ENCODE measurements around the gene HIPK4. TPM values are rescaled to one million over a fixed set of nuclear protein-coding genes. Genes with fewer than 3 reads are reported as not detected.
"Not testable (repeated sequence)": the region's sequence is repeated elsewhere in the genome, so short reads cannot be mapped to it uniquely, and the experiment has no call there.

The HIPK4 gene
- total RNA-seq, 1 donor from 2014 or later, result not detected

DNA sequence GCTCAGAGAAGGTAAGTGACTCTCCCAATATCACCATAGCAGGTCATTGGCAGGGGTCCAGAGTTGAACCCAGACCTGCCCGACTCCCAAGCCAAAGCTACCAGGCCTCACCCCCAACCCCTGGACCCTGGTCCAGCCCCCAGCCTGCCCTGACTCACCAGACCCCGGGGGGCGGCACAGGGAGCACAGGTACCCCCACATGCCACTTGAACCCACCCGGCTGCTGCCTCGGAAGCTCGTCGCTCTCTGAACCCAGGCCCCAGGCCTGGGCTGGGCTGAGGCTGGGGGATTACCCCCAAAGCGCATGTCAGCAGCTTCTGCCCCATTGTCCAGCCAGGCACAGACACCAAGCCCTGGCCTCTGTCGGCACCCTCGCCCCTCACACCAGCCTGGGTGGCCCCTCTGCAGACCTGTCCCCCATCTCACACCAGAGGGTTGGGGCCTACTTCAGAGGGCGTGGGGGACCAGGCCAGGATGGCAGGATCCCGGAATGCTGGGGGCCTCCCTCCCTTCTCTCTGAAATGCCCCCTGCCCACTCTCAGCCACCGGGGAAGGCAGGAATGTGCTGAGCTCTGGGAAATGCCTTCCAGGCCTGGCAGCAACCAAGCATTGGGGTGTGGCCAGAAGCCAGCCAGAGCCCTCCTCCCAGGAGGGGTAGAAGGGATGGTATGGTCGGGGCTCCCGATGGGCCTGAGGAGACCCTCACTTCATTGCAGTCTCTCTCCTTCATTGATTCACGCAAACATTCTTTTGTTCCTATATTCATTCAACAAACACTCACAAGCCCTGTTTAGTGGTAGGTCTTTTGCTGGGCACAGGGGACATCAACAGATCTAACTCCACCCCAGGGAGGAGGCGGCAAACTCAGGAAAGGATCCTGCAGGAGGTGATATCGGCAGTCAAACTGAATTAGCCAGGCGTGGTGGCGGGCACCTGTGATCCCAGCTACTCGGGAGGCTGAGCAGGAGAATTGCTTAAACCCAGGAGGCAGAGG is 24.9 kb upstream of the HIPK4 start:
- no peak for DNase-seq (ENCODE audit: low read depth)
- TF ChIP-seq, protein P1, sequence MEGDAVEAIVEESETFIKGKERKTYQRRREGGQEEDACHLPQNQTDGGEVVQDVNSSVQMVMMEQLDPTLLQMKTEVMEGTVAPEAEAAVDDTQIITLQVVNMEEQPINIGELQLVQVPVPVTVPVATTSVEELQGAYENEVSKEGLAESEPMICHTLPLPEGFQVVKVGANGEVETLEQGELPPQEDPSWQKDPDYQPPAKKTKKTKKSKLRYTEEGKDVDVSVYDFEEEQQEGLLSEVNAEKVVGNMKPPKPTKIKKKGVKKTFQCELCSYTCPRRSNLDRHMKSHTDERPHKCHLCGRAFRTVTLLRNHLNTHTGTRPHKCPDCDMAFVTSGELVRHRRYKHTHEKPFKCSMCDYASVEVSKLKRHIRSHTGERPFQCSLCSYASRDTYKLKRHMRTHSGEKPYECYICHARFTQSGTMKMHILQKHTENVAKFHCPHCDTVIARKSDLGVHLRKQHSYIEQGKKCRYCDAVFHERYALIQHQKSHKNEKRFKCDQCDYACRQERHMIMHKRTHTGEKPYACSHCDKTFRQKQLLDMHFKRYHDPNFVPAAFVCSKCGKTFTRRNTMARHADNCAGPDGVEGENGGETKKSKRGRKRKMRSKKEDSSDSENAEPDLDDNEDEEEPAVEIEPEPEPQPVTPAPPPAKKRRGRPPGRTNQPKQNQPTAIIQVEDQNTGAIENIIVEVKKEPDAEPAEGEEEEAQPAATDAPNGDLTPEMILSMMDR (conservative IDR thresholded peaks at IDR 0.05; ENCODE audit: low read depth, low read length), result no peak
- no peak overlapping the region for H3K4me3 ChIP-seq (ENCODE audit: low read depth, low read length)

DNA sequence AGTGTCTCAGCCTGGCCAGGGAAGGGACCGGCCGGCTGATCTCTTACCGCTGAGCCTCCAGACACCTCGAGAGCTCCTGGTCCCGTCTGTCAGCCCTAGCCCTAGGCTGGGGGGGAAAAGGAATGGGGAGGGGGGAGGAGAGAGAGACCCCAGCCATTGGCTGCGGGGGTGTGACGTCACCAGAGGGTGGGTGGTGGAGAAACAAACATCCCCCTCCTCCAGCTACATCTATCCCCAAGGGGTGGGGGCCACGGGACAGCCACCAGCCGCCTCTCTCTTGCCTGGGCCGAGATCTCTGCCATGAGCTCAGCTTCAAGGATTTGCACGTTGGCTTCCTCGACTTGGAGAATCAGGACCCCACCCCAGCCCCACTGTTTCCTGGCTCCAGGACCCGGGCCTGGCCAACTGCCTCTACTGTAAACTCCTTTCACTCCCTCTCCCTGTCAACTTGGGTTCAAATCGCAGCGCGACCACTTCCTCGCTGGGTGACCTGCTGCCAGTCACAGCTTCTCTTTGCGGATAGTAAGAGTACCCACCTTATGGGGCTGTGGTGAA is 23.4 kb upstream of the HIPK4 start, which contains the start of gene PRX:
Gene PRX, minus strand, starts transcription at position 88 of the 555 bp plus-strand sequence. CDS start 5,446 bp downstream, outside the sequence.
- no peak for DNase-seq (ENCODE audit: low read depth)
- TF ChIP-seq, protein P1 (conservative IDR thresholded peaks at IDR 0.05; ENCODE audit: low read depth, low read length), result no peak
- H3K4me3 ChIP-seq (ENCODE audit: low read depth, low read length), result no peak within 1 kb of the TSS

DNA sequence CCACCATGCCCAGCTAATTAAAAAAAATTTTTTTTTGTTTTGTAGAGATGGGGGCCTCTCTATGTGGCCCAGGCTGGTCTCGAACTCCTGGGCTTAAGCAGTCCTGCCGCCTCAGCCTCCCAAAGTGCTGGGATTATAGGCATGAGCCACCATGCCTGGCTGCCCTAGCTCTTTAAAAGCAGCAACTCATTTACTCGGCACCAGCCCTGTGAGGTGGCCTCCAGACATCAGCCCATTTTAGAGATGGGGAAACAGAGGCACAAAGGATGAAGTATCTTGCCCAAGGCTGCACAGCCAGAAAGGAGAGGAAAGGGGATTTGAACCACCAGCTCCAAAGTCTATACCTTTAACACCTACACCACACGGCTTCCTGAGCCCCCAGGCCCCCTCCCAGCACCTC is 22.9 kb upstream of the HIPK4 start:
- H3K4me3 ChIP-seq (ENCODE audit: low read depth, low read length), result no peak overlapping the region
- TF ChIP-seq, protein P1 (conservative IDR thresholded peaks at IDR 0.05; ENCODE audit: low read depth, low read length), result no peak
- no peak for DNase-seq (ENCODE audit: low read depth)

DNA sequence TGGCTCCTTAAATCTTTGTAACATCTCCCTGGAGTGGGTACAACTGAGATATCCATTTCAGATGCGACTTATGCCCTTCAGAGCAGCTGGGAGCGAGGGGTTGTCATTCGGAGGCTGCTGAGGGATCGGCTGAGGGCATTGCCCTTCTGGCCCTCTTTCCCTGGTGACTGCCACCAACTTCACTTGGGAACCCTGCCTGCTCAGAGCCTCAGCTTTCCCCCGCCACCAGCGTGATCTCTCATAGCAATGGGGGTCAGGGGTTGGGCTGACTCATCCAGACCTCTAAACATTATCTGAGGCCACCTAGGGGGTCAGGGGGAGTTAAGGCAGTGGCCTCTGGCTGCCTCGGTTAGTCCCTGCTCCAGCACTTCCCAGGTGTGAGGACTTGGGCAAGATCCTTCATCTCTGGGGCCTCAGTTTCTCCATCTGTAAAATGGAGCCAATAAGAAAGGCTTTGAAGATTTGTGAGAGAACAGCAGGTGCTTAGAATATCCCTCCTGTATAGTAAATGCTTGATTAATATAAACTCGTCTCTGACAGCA is 22.0 kb upstream of the HIPK4 start:
- no peak for DNase-seq (ENCODE audit: low read depth)
- TF ChIP-seq, protein P1 (conservative IDR thresholded peaks at IDR 0.05; ENCODE audit: low read depth, low read length), result no peak

DNA sequence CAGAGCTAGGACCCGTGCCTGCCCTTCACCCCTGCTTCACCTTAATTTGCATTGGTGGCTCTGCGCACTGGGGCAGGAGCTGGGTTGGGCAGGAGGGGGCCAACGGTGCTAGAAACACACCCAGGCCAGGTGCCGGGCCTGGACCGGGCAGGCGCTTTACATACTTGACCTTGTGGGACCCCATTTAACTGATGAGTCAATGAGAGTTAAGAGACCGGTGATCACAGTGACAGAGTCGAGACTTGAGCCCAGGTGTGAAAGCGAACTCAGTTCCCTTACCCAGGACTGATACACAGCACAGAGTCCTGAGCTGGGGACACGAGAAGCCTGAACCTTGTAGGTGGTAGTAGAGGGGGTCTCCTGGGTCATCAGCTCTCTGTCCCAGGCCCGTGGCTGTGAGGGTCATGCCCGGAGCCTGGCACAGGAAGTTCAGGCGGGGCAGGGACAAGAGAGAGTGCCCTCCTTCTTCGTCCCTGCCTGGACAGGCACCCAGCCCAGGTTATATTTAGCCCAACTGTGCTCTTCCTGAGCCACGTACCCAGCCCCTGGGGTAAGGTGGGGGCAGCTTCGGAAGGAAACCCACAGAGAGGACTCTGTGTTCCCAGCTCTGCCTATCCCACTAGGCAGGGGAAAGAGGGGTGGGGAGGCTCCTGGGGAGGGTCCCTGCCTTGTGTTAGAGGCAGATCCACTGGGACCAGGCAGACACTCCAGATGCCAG is 21.3 kb upstream of the HIPK4 start:
- TF ChIP-seq, protein P1 (conservative IDR thresholded peaks at IDR 0.05; ENCODE audit: low read depth, low read length), result no peak
- no peak for DNase-seq (ENCODE audit: low read depth)
- H3K4me3 ChIP-seq (ENCODE audit: low read depth, low read length), result no peak overlapping the region

More for the DNA sequence above, 22.0 kb upstream of the HIPK4 start:
- H3K4me3 ChIP-seq (ENCODE audit: low read depth, low read length), result no peak overlapping the region

DNA sequence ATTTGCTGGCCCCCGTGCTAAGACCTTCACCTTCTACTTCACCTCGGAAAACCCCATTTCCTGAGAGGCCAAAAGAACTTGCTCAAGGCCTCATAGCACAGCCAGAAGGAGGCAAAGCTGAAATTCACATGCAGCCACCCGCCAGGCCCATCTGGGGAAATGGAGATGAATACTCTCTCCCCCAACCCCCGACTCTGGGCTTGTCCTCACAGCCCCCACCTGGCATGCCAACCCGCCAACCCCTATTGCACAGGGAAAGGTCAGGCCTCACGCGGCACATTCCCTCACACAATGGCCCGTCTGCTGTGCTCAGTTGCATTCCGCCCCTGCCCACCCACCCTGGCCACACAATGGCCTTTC is 20.0 kb upstream of the HIPK4 start:
- no peak for DNase-seq (ENCODE audit: low read depth)
- H3K4me3 ChIP-seq (ENCODE audit: low read depth, low read length), result no peak overlapping the region
- TF ChIP-seq, protein P1 (conservative IDR thresholded peaks at IDR 0.05; ENCODE audit: low read depth, low read length), result no peak

DNA sequence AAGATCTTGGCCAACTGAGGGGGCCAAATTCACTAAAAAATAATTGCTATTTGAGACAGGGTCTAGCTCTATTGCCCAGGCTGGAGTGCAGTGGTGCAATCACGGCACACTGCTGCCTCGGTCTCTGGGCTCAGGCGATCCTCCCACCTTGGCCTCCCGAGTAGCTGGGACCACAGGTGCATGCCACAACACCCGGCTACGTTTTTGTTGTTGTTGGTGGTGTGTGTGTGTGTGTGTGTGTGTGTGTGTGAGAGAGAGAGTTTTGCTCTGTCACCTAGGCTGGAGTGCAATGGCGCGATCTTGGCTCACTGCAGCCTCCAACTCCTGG is 18.6 kb upstream of the HIPK4 start:
- DNase-seq (ENCODE audit: low read depth); H3K4me3 ChIP-seq (ENCODE audit: low read depth, low read length): not testable (repeated sequence)

Measured in epithelial cell of proximal tubule (primary cell).